Vagina (tissue), 2 donors: ENCODE results near the gene TUBB4A. TPM values are rescaled to one million over a fixed set of nuclear protein-coding genes. Genes with fewer than 3 reads are reported as not detected.
A peak's percentile ranks its signal among the peaks of the same experiment; 100 is the strongest.

ENCODE experiments used
- DNase-seq, 2 donors: peaks; one replicate each; pipeline ENCODE4 v3.0.0-alpha.2; 2017; ENCODE audit errors: extremely low spot score in 2 of 2
- H3K27ac ChIP-seq: fragments of 200-600 bp; sonication (generic); one replicate; pipeline ENCODE4 v1.5.1; 2019
- H3K27me3 ChIP-seq: fragments of 200-600 bp; sonication (generic); one replicate; pipeline ENCODE4 v1.5.1; 2019
- H3K36me3 ChIP-seq, 2 donors: fragments of 200-600 bp; sonication (generic); one replicate each; pipeline ENCODE4 v1.5.1; 2017 to 2019
- H3K4me1 ChIP-seq: fragments of 200-600 bp; sonication (generic); one replicate; pipeline ENCODE4 v1.5.1; 2019
- H3K4me3 ChIP-seq, 2 donors: fragments of 200-600 bp; sonication (generic); 1 replicate in 1 of 2; 2 replicates in 1 of 2; pipeline ENCODE4 v1.5.1; 2016 to 2019
- H3K9me3 ChIP-seq: fragments of 200-600 bp; sonication (generic); one replicate; pipeline ENCODE4 v1.5.1; 2019
- CTCF ChIP-seq, 3 experiments: fragments of 450-650 bp in 2 of 3; fragments of 200-600 bp in 1 of 3; sonication (generic) in 1 of 3; IDR thresholded peaks; one replicate each; pipeline ENCODE4 v1.5.1; 2017 to 2019; ENCODE audit warnings: antibody characterized with exemption in 3 of 3, mild to moderate bottlenecking in 2 of 3, moderate library complexity in 2 of 3
- POLR2A ChIP-seq, 2 donors: fragments of 450-650 bp; IDR thresholded peaks; one replicate each; pipeline ENCODE4 v1.6.1; 2017; ENCODE audit warnings: antibody characterized with exemption in 2 of 2, mild to moderate bottlenecking in 2 of 2, moderate library complexity in 2 of 2
- POLR2AphosphoS5 ChIP-seq, 2 donors: sonication (generic); formaldehyde crosslinking; IDR thresholded peaks; one replicate each; pipeline ENCODE4 v1.9.0; 2017; ENCODE audit warnings: antibody characterized with exemption in 2 of 2, mild to moderate bottlenecking in 2 of 2, low read depth in 1 of 2; ENCODE audit not compliant: insufficient read depth in 1 of 2
- intact Hi-C: fragments of 100-400 bp; cut with DNase I; formaldehyde crosslinking; loops from one replicate; pipeline ENCODE4 v1.15.1; 2023
- total RNA-seq: library from RNA; depleted of rRNA; stranded (reverse); fragments of >200 nt; gene quantifications from one replicate; pipeline ENCODE4 v1.2.3, GENCODE V29; 2016

The TUBB4A gene
- total RNA-seq, 1 donor from 2014 or later: 5.6 TPM

DNA sequence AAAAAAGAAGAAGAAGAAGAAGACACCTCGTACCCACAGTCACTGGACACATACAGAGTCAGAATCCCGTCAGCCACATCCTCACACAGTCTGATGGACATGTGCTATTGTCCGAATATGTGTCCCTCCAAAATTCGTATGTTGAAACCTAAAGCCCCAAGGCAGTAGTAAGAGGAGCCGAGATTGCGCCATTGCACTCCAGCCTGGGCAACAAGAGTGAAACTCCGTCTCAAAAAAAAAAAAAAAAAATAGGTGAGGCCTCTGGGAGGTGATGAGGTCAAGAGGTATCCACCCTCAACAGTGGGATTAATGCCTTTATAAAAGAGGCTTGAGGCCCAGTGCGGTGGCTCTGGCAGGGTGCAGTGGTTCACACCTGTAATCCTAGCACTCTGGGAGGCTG lies 17.9 kb downstream of the TUBB4A start:
- Histone ChIP-seq H3K27me3 (no peaks in the 10 kb centered on the region), H3K27ac (no peak overlapping the region), H3K4me1 (no peaks in the 10 kb centered on the region), H3K9me3 (no peaks in the 10 kb centered on the region), H3K4me3 (no peak overlapping the region), H3K36me3 (no peaks in the 10 kb centered on the region)
- intact Hi-C loops: no loop called here
- TF ChIP-seq POLR2A (IDR thresholded peaks at IDR 0.05): no peak
- no peak for TF ChIP-seq CTCF (IDR thresholded peaks at IDR 0.05)
- no peak for TF ChIP-seq POLR2AphosphoS5 (IDR thresholded peaks at IDR 0.05; ENCODE audit: insufficient read depth in 1 of 2, low read depth in 1 of 2)
- no peak for DNase-seq

GRCh38 chr19:6483235-6483634 lies 18.9 kb downstream of the TUBB4A start:
- Histone ChIP-seq H3K9me3 (no peaks in the 10 kb centered on the region), H3K36me3 (no peaks in the 10 kb centered on the region), H3K27me3 (no peaks in the 10 kb centered on the region), H3K27ac (no peak overlapping the region), H3K4me3 (no peak overlapping the region), H3K4me1 (no peaks in the 10 kb centered on the region)
- TF ChIP-seq CTCF (IDR thresholded peaks at IDR 0.05): no peak
- TF ChIP-seq POLR2AphosphoS5 (IDR thresholded peaks at IDR 0.05; ENCODE audit: insufficient read depth in 1 of 2, low read depth in 1 of 2): no peak
- no peak for TF ChIP-seq POLR2A (IDR thresholded peaks at IDR 0.05)
- intact Hi-C loops: no loop called here
- DNase-seq: no peak

DNA sequence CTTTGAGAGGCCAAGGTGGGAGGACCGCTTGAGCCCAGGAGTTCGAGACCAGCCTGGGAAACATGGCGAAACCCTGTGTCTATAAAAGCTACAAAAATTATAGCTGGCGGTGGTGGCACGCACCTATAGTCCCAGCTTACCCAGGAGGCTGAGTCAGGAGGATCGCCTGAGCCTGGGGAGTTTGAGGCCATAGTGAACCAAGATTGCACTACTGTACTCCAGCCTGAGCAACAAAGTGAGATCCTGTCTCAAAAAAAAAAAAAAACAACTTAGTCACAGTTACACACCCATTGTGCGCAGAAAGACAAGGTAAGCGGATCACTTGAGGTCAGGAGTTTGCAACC lies 19.8 kb downstream of the TUBB4A start:
- Histone ChIP-seq H3K27ac (peak overlapping the region; percentile 2), H3K4me1 (no peaks in the 10 kb centered on the region), H3K36me3 (no peaks in the 10 kb centered on the region), H3K27me3 (no peaks in the 10 kb centered on the region), H3K4me3 (peak overlapping the region in 1 of 2 donors; percentile 30), H3K9me3 (no peaks in the 10 kb centered on the region)
- no peak for TF ChIP-seq CTCF (IDR thresholded peaks at IDR 0.05)
- TF ChIP-seq POLR2A (IDR thresholded peaks at IDR 0.05): no peak
- no peak for TF ChIP-seq POLR2AphosphoS5 (IDR thresholded peaks at IDR 0.05; ENCODE audit: insufficient read depth in 1 of 2, low read depth in 1 of 2)
- intact Hi-C loops: no loop called here
- no peak for DNase-seq

- no peaks in the 10 kb centered on the region for H3K36me3 ChIP-seq
- peaks cover 5% of the 10 kb centered on the region for H3K4me1 ChIP-seq
- TF ChIP-seq CTCF (IDR thresholded peaks at IDR 0.05) (no peak), POLR2A (IDR thresholded peaks at IDR 0.05) (no peak), POLR2AphosphoS5 (IDR thresholded peaks at IDR 0.05; ENCODE audit: insufficient read depth in 1 of 2, low read depth in 1 of 2) (no peak)
- peaks cover 4% of the 10 kb centered on the region for H3K27me3 ChIP-seq
- intact Hi-C loops: no loop called here
- H3K4me3 ChIP-seq: peak within 1 kb of the TSS; percentile 23 to 30
- H3K27ac ChIP-seq: peak within 1 kb of the TSS; percentile 2
- no peak for DNase-seq
- H3K9me3 ChIP-seq: no peaks in the 10 kb centered on the region
These were observed 20.4 kb downstream of the TUBB4A start, which contains the start of gene DENND1C for GRCh38 chr19:6481541-6482342. DENND1C (minus strand) TSS chr19:6481787; CDS start chr19:6481695, 92 bp downstream.

- no peak overlapping the region for H3K27ac ChIP-seq
- no peak for DNase-seq
- intact Hi-C loops: no loop called here
- H3K4me1 ChIP-seq: peaks cover 12% of the 10 kb centered on the region
- H3K36me3 ChIP-seq: no peaks in the 10 kb centered on the region
- H3K4me3 ChIP-seq: peak overlapping the region; percentile 23 to 30
- H3K27me3 ChIP-seq: peaks cover 4% of the 10 kb centered on the region
- H3K9me3 ChIP-seq: no peaks in the 10 kb centered on the region
- TF ChIP-seq POLR2AphosphoS5 (IDR thresholded peaks at IDR 0.05; ENCODE audit: insufficient read depth in 1 of 2, low read depth in 1 of 2) (no peak), CTCF (IDR thresholded peaks at IDR 0.05) (no peak), POLR2A (IDR thresholded peaks at IDR 0.05) (no peak)
These were observed 21.2 kb downstream of the TUBB4A start for GRCh38 chr19:6480848-6481415.
